Neuronal stem cell (in vitro differentiated cells): ENCODE results near the gene KCNQ1.
A peak's percentile ranks its signal among the peaks of the same experiment; 100 is the strongest.

Experiments used
- DNase-seq: peaks from one replicate; pipeline ENCODE4 v3.0.0-alpha.2; 2013; ENCODE audit warnings: low spot score
- H2AFZ ChIP-seq: one replicate; pipeline ENCODE4 v1.6.1; 2013; ENCODE audit warnings: mild to moderate bottlenecking, low read length, inconsistent platforms
- H2AK5ac ChIP-seq: 2 replicates; pipeline ENCODE4 v1.6.1; 2013; ENCODE audit warnings: low read depth, mild to moderate bottlenecking, inconsistent platforms, low read length, moderate library complexity, mixed read lengths
- H2BK120ac ChIP-seq: 2 replicates; pipeline ENCODE4 v1.6.1; 2013; ENCODE audit warnings: low read depth, mild to moderate bottlenecking, inconsistent platforms, low read length, moderate library complexity, mixed read lengths
- H2BK12ac ChIP-seq: one replicate; pipeline ENCODE4 v1.6.1; 2013; ENCODE audit warnings: low read length, inconsistent platforms
- H2BK15ac ChIP-seq: 2 replicates; pipeline ENCODE4 v1.6.1; 2013; ENCODE audit warnings: mild to moderate bottlenecking, low read length, inconsistent platforms, mixed read lengths
- H2BK5ac ChIP-seq: one replicate; pipeline ENCODE4 v1.6.1; 2013; ENCODE audit warnings: inconsistent platforms, mild to moderate bottlenecking, low read length, moderate library complexity
- H3K14ac ChIP-seq: one replicate; pipeline ENCODE4 v1.6.1; 2013; ENCODE audit warnings: low read length, inconsistent platforms
- H3K18ac ChIP-seq: 2 replicates; pipeline ENCODE4 v1.6.1; 2013; ENCODE audit warnings: low read length, inconsistent platforms
- H3K23ac ChIP-seq: 2 replicates; pipeline ENCODE4 v1.6.1; 2013; ENCODE audit warnings: low read depth, mild to moderate bottlenecking, mixed read lengths, low read length, inconsistent platforms; ENCODE audit not compliant: poor library complexity
- H3K27ac ChIP-seq: replicated peaks from 3 replicates; pipeline ENCODE4 v1.5.1; 2013; ENCODE audit warnings: low read length, inconsistent platforms
- H3K27me3 ChIP-seq, 3 experiments: 2 replicates each; pipeline ENCODE4 v1.6.1; 2013; ENCODE audit warnings: low read length in 3 of 3, mild to moderate bottlenecking in 2 of 3, inconsistent platforms in 1 of 3, low read depth in 1 of 3, mixed read lengths in 1 of 3, moderate library complexity in 1 of 3; ENCODE audit not compliant: control insufficient read depth in 3 of 3, insufficient read depth in 3 of 3
- H3K36me3 ChIP-seq, 2 donors: replicated peaks in 1 of 2; 2 replicates each; pipeline ENCODE4 v1.6.1; 2013; ENCODE audit warnings: low read length in 2 of 2; ENCODE audit not compliant: control insufficient read depth in 2 of 2, insufficient read depth in 2 of 2
- H3K4ac ChIP-seq: 2 replicates; pipeline ENCODE4 v1.6.1; 2013; ENCODE audit warnings: inconsistent platforms, mild to moderate bottlenecking, low read length, moderate library complexity
- H3K4me1 ChIP-seq, 2 donors: 1 replicate in 1 of 2; 2 replicates in 1 of 2; pipeline ENCODE4 v1.6.1; 2013; ENCODE audit warnings: low read length in 2 of 2, low read depth in 1 of 2; ENCODE audit not compliant: control insufficient read depth in 2 of 2, insufficient read depth in 1 of 2
- H3K4me2 ChIP-seq: one replicate; pipeline ENCODE4 v1.6.1; 2013; ENCODE audit warnings: mild to moderate bottlenecking, low read length, inconsistent platforms; ENCODE audit not compliant: insufficient read depth, poor library complexity, severe bottlenecking
- H3K4me3 ChIP-seq, 2 donors: 2 replicates each; pipeline ENCODE4 v1.5.1; 2013; ENCODE audit warnings: low read length in 2 of 2, mild to moderate bottlenecking in 2 of 2, inconsistent platforms in 1 of 2, moderate library complexity in 1 of 2
- H3K79me1 ChIP-seq: one replicate; pipeline ENCODE4 v1.6.1; 2013; ENCODE audit warnings: low read depth, mild to moderate bottlenecking, inconsistent platforms, low read length, moderate library complexity
- H3K9ac ChIP-seq: one replicate; pipeline ENCODE4 v1.6.1; 2013; ENCODE audit warnings: mild to moderate bottlenecking, low read depth, low read length, inconsistent platforms; ENCODE audit not compliant: poor library complexity
- H3K9me3 ChIP-seq, 2 donors: replicated peaks in 1 of 2; 2 replicates each; pipeline versions ENCODE3 to v1.6.1; 2013; ENCODE audit warnings: low read length in 2 of 2, mild to moderate bottlenecking in 2 of 2, inconsistent platforms in 1 of 2, low read depth in 1 of 2, mixed read lengths in 1 of 2, moderate library complexity in 1 of 2; ENCODE audit not compliant: control insufficient read depth in 2 of 2, insufficient read depth in 1 of 2
- H4K8ac ChIP-seq: one replicate; pipeline ENCODE4 v1.6.1; 2013; ENCODE audit warnings: low read depth, mild to moderate bottlenecking, inconsistent platforms, low read length, moderate library complexity
- H4K91ac ChIP-seq: one replicate; pipeline ENCODE4 v1.6.1; 2013; ENCODE audit warnings: low read length, low read depth, mild to moderate bottlenecking, inconsistent platforms; ENCODE audit not compliant: poor library complexity
- WGBS, 2 donors: extraction: QIAGEN DNeasy Blood & Tissue Kit; methylation state at CpG; one replicate each; pipeline ENCODE4 v1.1.7; 2013; ENCODE audit warnings: missing lambda C conversion rate in 2 of 2, mixed read lengths in 1 of 2; ENCODE audit not compliant: insufficient read length in 2 of 2, insufficient replicate concordance in 1 of 2; ENCODE audit errors: extremely low coverage in 2 of 2; 5-methylcytosine and 5-hydroxymethylcytosine counted together

KCNQ1 gene

GRCh38 chr11:2886191-2886894, 441.5 kb downstream of the KCNQ1 start:
- peaks cover 7% of the 10 kb centered on the region for H3K79me1 ChIP-seq
- peak overlapping the region; percentile 99 for H3K18ac ChIP-seq
- peak overlapping the region; percentile 98 for H2BK5ac ChIP-seq
- H2BK15ac ChIP-seq, result peak overlapping the region; percentile 97
- peak overlapping the region; percentile 66 for H3K27ac ChIP-seq
- peaks cover 0 to 7% of the 10 kb centered on the region in 2 donors for H3K36me3 ChIP-seq
- H3K4me1 ChIP-seq, result peaks cover 24 to 27% of the 10 kb centered on the region in 2 donors
- peak overlapping the region; percentile 67 for H2BK120ac ChIP-seq
- peak overlapping the region; percentile 97 for H2BK12ac ChIP-seq
- peak overlapping the region; percentile 35 to 52 for H3K4me3 ChIP-seq
- WGBS, 2 donors, result no CpG with 5 or more reads among the region's 49 CpGs
- H4K91ac ChIP-seq, result peak overlapping the region; percentile 38
- peak overlapping the region; percentile 79 for H3K4ac ChIP-seq
- H2AK5ac ChIP-seq, result peak overlapping the region; percentile 98
- DNase-seq, result peak; percentile 71
- peak overlapping the region; percentile 15 for H3K14ac ChIP-seq
- peak overlapping the region; percentile 72 for H4K8ac ChIP-seq
- H3K27me3 ChIP-seq, result peaks cover 0 to 34% (median 0%) of the 10 kb centered on the region in 3 experiments
- H3K4me2 ChIP-seq, result peak overlapping the region; percentile 56
- H3K9ac ChIP-seq, result peak overlapping the region; percentile 85
- H2AFZ ChIP-seq, result peak overlapping the region; percentile 78
- no peaks in the 10 kb centered on the region for H3K9me3 ChIP-seq
- peak overlapping the region; percentile 89 for H3K23ac ChIP-seq

GRCh38 chr11:2886936-2887335, 442.1 kb downstream of the KCNQ1 start:
- peak overlapping the region; percentile 38 for H4K91ac ChIP-seq
- H3K14ac ChIP-seq, result peak overlapping the region; percentile 76
- H2BK120ac ChIP-seq, result peak overlapping the region; percentile 67
- no peak overlapping the region for H2AFZ ChIP-seq
- peak overlapping the region; percentile 98 for H2BK5ac ChIP-seq
- H3K9me3 ChIP-seq, result no peaks in the 10 kb centered on the region
- no peak overlapping the region for H3K4me2 ChIP-seq
- H3K4me3 ChIP-seq, result no peak overlapping the region
- peak overlapping the region; percentile 93 for H3K4ac ChIP-seq
- peaks cover 0 to 29% (median 0%) of the 10 kb centered on the region in 3 experiments for H3K27me3 ChIP-seq
- no peak for DNase-seq
- H2AK5ac ChIP-seq, result peak overlapping the region; percentile 98
- peaks cover 29 to 30% of the 10 kb centered on the region in 2 donors for H3K4me1 ChIP-seq
- H3K36me3 ChIP-seq, result peaks cover 0 to 7% of the 10 kb centered on the region in 2 donors
- peak overlapping the region; percentile 99 for H3K18ac ChIP-seq
- peaks cover 7% of the 10 kb centered on the region for H3K79me1 ChIP-seq
- H4K8ac ChIP-seq, result peak overlapping the region; percentile 72
- peak overlapping the region; percentile 89 for H3K23ac ChIP-seq
- no CpG with 5 or more reads among the region's 5 CpGs for WGBS, 2 donors
- H3K9ac ChIP-seq, result no peak overlapping the region
- peak overlapping the region; percentile 97 for H2BK12ac ChIP-seq
- peak overlapping the region; percentile 97 for H2BK15ac ChIP-seq
- H3K27ac ChIP-seq, result no peak overlapping the region

- DNase-seq, result no peak
- peaks cover 28% of the 10 kb centered on the region in 2 donors for H3K4me1 ChIP-seq
- peak overlapping the region; percentile 98 for H2AK5ac ChIP-seq
- no peak overlapping the region for H3K23ac ChIP-seq
- peak overlapping the region; percentile 97 for H2BK15ac ChIP-seq
- no peak overlapping the region for H3K4ac ChIP-seq
- peaks cover 0 to 6% of the 10 kb centered on the region in 2 donors for H3K36me3 ChIP-seq
- no peaks in the 10 kb centered on the region for H3K9me3 ChIP-seq
- no peak overlapping the region for H3K27ac ChIP-seq
- H4K8ac ChIP-seq, result no peak overlapping the region
- H3K9ac ChIP-seq, result no peak overlapping the region
- peak overlapping the region; percentile 98 for H2BK5ac ChIP-seq
- peaks cover 0 to 22% (median 0%) of the 10 kb centered on the region in 3 experiments for H3K27me3 ChIP-seq
- H3K18ac ChIP-seq, result peak overlapping the region; percentile 72
- peak overlapping the region; percentile 97 for H2BK12ac ChIP-seq
- H3K14ac ChIP-seq, result no peak overlapping the region
- H4K91ac ChIP-seq, result no peak overlapping the region
- H3K4me2 ChIP-seq, result no peak overlapping the region
- no peak overlapping the region for H3K4me3 ChIP-seq
- peaks cover 7% of the 10 kb centered on the region for H3K79me1 ChIP-seq
- H2BK120ac ChIP-seq, result no peak overlapping the region
- no peak overlapping the region for H2AFZ ChIP-seq
- WGBS, 2 donors, result no CpG with 5 or more reads among the region's 11 CpGs
These were observed 442.8 kb downstream of the KCNQ1 start for GRCh38 chr11:2887515-2888195.
